Keratinocyte (primary cell): ENCODE measurements around the gene ZBTB40. TPM values are rescaled to one million over a fixed set of nuclear protein-coding genes. Genes with fewer than 3 reads are reported as not detected.

Experiments used
- DNase-seq: peaks from one replicate; pipeline ENCODE4 v3.0.0-alpha.2; 2011; ENCODE audit warnings: low read depth, missing footprints, low spot score
- FAIRE-seq: peaks from 2 replicates; lab custom pipeline; 2011; peaks lifted over from hg19 to GRCh38; lab: Jason Lieb, UNC
- H2AFZ ChIP-seq: 2 replicates; pipeline ENCODE4 v1.6.0; 2012; ENCODE audit warnings: low read length, control low read depth, inconsistent platforms; ENCODE audit not compliant: control insufficient read depth
- H3K27ac ChIP-seq: 2 replicates; pipeline ENCODE4 v1.5.1; 2011; ENCODE audit warnings: low read length; ENCODE audit not compliant: control insufficient read depth, insufficient read depth
- H3K27me3 ChIP-seq: 3 replicates; pipeline ENCODE4 v1.6.0; 2011; ENCODE audit warnings: low read length; ENCODE audit not compliant: control insufficient read depth, insufficient read depth; ENCODE audit errors: extremely low read depth
- H3K36me3 ChIP-seq, 2 experiments: 2 replicates in 1 of 2; 3 replicates in 1 of 2; pipeline ENCODE4 v1.5.1; 2011; ENCODE audit warnings: low read length in 2 of 2, mild to moderate bottlenecking in 1 of 2; ENCODE audit not compliant: control insufficient read depth in 2 of 2, insufficient read depth in 2 of 2; ENCODE audit errors: extremely low read depth in 1 of 2
- H3K4me1 ChIP-seq: 3 replicates; pipeline ENCODE4 v1.5.1; 2011; ENCODE audit warnings: low read length; ENCODE audit not compliant: control insufficient read depth, insufficient read depth; ENCODE audit errors: extremely low read depth
- H3K4me2 ChIP-seq: 3 replicates; pipeline ENCODE4 v1.6.0; 2011; ENCODE audit warnings: low read depth, low read length; ENCODE audit not compliant: control insufficient read depth, insufficient read depth; ENCODE audit errors: extremely low read depth
- H3K4me3 ChIP-seq, 3 experiments: fragments of 200-600 bp in 1 of 3; sonication (generic) in 1 of 3; 2 replicates in 2 of 3; 3 replicates in 1 of 3; pipeline ENCODE4 v1.5.1; 2011 to 2016; ENCODE audit warnings: low read length in 3 of 3, mild to moderate bottlenecking in 3 of 3, control low read depth in 2 of 3, inconsistent platforms in 1 of 3, low read depth in 1 of 3, mixed read lengths in 1 of 3, mixed run types in 1 of 3, moderate library complexity in 1 of 3; ENCODE audit not compliant: control insufficient read depth in 2 of 3, insufficient read depth in 2 of 3; ENCODE audit errors: extremely low read depth in 1 of 3
- H3K79me2 ChIP-seq: 2 replicates; pipeline ENCODE4 v1.6.0; 2012; ENCODE audit warnings: low read length; ENCODE audit not compliant: control insufficient read depth, insufficient read depth
- H3K9ac ChIP-seq: 3 replicates; pipeline ENCODE4 v1.6.0; 2011; ENCODE audit warnings: low read length; ENCODE audit not compliant: control insufficient read depth, insufficient read depth; ENCODE audit errors: extremely low read depth
- H3K9me1 ChIP-seq: 3 replicates; pipeline ENCODE4 v1.6.0; 2011; ENCODE audit warnings: low read length; ENCODE audit not compliant: control insufficient read depth, insufficient read depth; ENCODE audit errors: extremely low read depth
- H3K9me3 ChIP-seq: 2 replicates; pipeline ENCODE4 v1.5.1; 2012; ENCODE audit warnings: low read depth, low read length; ENCODE audit not compliant: control insufficient read depth
- H4K20me1 ChIP-seq: 3 replicates; pipeline ENCODE4 v1.6.0; 2011; ENCODE audit warnings: low read length; ENCODE audit not compliant: control insufficient read depth, insufficient read depth; ENCODE audit errors: extremely low read depth
- EZH2 ChIP-seq: IDR thresholded peaks from one replicate; pipeline ENCODE4 v1.6.1; 2012; ENCODE audit warnings: inconsistent platforms, mild to moderate bottlenecking, low read length, moderate library complexity
- dilution Hi-C: fragments of 300-500 bp; cut with MboI; formaldehyde crosslinking; loops from one replicate; pipeline ENCODE4 v1.7.0; 2020; ENCODE audit warnings: low sequenced_read_pairs; ENCODE audit not compliant: extremely low pct_ligation_motif_present
- polyA plus RNA-seq, 5 experiments: library from polyadenylated mRNA; depleted of rRNA in 3 of 5; stranded (reverse) in 3 of 5; stranded (forward) in 1 of 5; unstranded in 1 of 5; fragments of >200 nt; gene quantifications; 1 replicate in 1 of 5; 2 replicates in 3 of 5; 3 replicates in 1 of 5; pipeline versions ENCODE4 v1.2.1 to v1.2.3, GENCODE V29; 2011 to 2012; ENCODE audit warnings: missing spikeins in 2 of 5, low read depth in 1 of 5, low replicate concordance in 1 of 5
- TF ChIP-seq, protein P1 (sequence below), 3 experiments: IDR thresholded peaks in 1 of 3; conservative IDR thresholded peaks in 1 of 3; optimal IDR thresholded peaks in 1 of 3; 2 replicates in 2 of 3; 3 replicates in 1 of 3; pipeline versions ENCODE3 to v1.5.1; 2011; ENCODE audit warnings: low read length in 3 of 3, mild to moderate bottlenecking in 3 of 3, moderate library complexity in 2 of 3, control low read depth in 1 of 3, inconsistent platforms in 1 of 3; ENCODE audit not compliant: insufficient read depth in 2 of 3; ENCODE audit errors: extremely low read depth in 1 of 3

ZBTB40 gene
- polyA plus RNA-seq, 1 donor (not counting 4 experiments of a cell fraction or from before 2014, with no cell fraction given) = 5.0 TPM

DNA sequence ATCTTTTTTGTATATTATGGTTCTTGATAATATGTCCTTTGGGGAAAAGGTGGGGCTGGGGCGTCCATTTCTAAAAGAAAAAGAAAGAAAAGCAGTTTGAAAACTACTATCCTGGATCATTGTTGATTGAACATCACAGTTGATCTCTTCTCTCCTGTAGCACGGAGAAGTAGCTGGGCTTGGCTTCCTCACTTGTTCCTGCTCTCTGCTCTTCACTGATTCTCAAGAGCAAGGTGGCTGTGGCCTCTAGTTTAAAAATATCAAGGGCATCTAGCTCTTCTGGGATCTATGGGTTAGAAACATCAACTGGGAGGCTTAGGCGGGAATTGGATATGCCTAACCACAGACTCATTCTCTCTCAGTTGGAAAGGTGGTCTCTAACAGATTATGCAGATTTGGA is 73.6 kb downstream of the ZBTB40 start:
- no peak for TF ChIP-seq EZH2
- TF ChIP-seq, protein P1, sequence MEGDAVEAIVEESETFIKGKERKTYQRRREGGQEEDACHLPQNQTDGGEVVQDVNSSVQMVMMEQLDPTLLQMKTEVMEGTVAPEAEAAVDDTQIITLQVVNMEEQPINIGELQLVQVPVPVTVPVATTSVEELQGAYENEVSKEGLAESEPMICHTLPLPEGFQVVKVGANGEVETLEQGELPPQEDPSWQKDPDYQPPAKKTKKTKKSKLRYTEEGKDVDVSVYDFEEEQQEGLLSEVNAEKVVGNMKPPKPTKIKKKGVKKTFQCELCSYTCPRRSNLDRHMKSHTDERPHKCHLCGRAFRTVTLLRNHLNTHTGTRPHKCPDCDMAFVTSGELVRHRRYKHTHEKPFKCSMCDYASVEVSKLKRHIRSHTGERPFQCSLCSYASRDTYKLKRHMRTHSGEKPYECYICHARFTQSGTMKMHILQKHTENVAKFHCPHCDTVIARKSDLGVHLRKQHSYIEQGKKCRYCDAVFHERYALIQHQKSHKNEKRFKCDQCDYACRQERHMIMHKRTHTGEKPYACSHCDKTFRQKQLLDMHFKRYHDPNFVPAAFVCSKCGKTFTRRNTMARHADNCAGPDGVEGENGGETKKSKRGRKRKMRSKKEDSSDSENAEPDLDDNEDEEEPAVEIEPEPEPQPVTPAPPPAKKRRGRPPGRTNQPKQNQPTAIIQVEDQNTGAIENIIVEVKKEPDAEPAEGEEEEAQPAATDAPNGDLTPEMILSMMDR (optimal IDR thresholded peaks at IDR 0.05 in 1 of 3, IDR thresholded peaks at IDR 0.05 in 1 of 3, conservative IDR thresholded peaks at IDR 0.05 in 1 of 3; ENCODE audit: extremely low read depth in 1 of 3, insufficient read depth in 2 of 3, low read length in 3 of 3) = no peak
- no peaks in the 10 kb centered on the region for H3K27me3 ChIP-seq
- no peak for FAIRE-seq
- no peaks in the 10 kb centered on the region for H4K20me1 ChIP-seq
- peaks cover 26 to 31% of the 10 kb centered on the region in 2 experiments for H3K36me3 ChIP-seq
- no peak overlapping the region for H3K9ac ChIP-seq
- no peaks in the 10 kb centered on the region for H3K9me3 ChIP-seq
- H2AFZ ChIP-seq = no peak overlapping the region
- no peaks in the 10 kb centered on the region for H3K9me1 ChIP-seq
- no peaks in the 10 kb centered on the region for H3K79me2 ChIP-seq
- no peak overlapping the region for H3K4me3 ChIP-seq
- H3K4me1 ChIP-seq = no peaks in the 10 kb centered on the region
- H3K27ac ChIP-seq = no peak overlapping the region
- dilution Hi-C loops = no loop called here
- no peak overlapping the region for H3K4me2 ChIP-seq
- no peak for DNase-seq

DNA sequence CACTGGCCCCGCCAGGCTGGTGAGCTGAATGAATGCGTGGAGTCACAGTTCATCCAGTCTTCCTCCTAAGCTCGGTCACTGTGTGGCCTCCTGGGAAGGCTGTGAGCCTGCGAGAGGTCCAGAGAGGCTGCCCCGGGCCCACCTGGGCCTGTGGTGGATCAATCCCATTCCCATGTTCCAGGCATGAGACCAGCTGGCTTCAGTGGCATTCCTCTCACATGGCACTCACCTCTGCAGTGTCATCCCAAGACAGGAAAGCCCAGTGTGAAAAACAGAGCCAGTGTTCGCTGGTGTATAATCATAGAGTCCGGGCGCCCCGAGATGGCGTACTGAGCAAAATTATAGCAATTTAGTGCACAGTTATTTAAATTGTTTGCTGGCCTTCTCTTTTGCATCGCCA is 74.0 kb downstream of the ZBTB40 start:
- no peak overlapping the region for H3K4me2 ChIP-seq
- FAIRE-seq = no peak
- H3K9me3 ChIP-seq = no peaks in the 10 kb centered on the region
- peaks cover 26 to 30% of the 10 kb centered on the region in 2 experiments for H3K36me3 ChIP-seq
- H4K20me1 ChIP-seq = no peaks in the 10 kb centered on the region
- no peak for TF ChIP-seq EZH2
- TF ChIP-seq, protein P1 (optimal IDR thresholded peaks at IDR 0.05 in 1 of 3, IDR thresholded peaks at IDR 0.05 in 1 of 3, conservative IDR thresholded peaks at IDR 0.05 in 1 of 3; ENCODE audit: extremely low read depth in 1 of 3, insufficient read depth in 2 of 3, low read length in 3 of 3) = no peak
- no peak overlapping the region for H3K4me3 ChIP-seq
- dilution Hi-C loops = no loop called here
- no peak for DNase-seq
- no peaks in the 10 kb centered on the region for H3K79me2 ChIP-seq
- no peak overlapping the region for H3K27ac ChIP-seq
- H3K9ac ChIP-seq = no peak overlapping the region
- no peaks in the 10 kb centered on the region for H3K4me1 ChIP-seq
- no peak overlapping the region for H2AFZ ChIP-seq
- no peaks in the 10 kb centered on the region for H3K9me1 ChIP-seq
- no peaks in the 10 kb centered on the region for H3K27me3 ChIP-seq
